Keratinocyte (primary cell): Measurements from ENCODE around the gene NEXN.

Source experiments
- EZH2 ChIP-seq: IDR thresholded peaks from one replicate; pipeline ENCODE4 v1.6.1; 2012; ENCODE audit warnings: inconsistent platforms, mild to moderate bottlenecking, low read length, moderate library complexity
- TF ChIP-seq, protein P1 (sequence below), 3 experiments: IDR thresholded peaks in 1 of 3; conservative IDR thresholded peaks in 1 of 3; optimal IDR thresholded peaks in 1 of 3; 2 replicates in 2 of 3; 3 replicates in 1 of 3; pipeline versions ENCODE3 to v1.5.1; 2011; ENCODE audit warnings: low read length in 3 of 3, mild to moderate bottlenecking in 3 of 3, moderate library complexity in 2 of 3, control low read depth in 1 of 3, inconsistent platforms in 1 of 3; ENCODE audit not compliant: insufficient read depth in 2 of 3; ENCODE audit errors: extremely low read depth in 1 of 3

GRCh38 chr1:77940921-77941570 lies 52.6 kb downstream of the NEXN start:
- TF ChIP-seq, protein P1, sequence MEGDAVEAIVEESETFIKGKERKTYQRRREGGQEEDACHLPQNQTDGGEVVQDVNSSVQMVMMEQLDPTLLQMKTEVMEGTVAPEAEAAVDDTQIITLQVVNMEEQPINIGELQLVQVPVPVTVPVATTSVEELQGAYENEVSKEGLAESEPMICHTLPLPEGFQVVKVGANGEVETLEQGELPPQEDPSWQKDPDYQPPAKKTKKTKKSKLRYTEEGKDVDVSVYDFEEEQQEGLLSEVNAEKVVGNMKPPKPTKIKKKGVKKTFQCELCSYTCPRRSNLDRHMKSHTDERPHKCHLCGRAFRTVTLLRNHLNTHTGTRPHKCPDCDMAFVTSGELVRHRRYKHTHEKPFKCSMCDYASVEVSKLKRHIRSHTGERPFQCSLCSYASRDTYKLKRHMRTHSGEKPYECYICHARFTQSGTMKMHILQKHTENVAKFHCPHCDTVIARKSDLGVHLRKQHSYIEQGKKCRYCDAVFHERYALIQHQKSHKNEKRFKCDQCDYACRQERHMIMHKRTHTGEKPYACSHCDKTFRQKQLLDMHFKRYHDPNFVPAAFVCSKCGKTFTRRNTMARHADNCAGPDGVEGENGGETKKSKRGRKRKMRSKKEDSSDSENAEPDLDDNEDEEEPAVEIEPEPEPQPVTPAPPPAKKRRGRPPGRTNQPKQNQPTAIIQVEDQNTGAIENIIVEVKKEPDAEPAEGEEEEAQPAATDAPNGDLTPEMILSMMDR (optimal IDR thresholded peaks at IDR 0.05 in 1 of 3, IDR thresholded peaks at IDR 0.05 in 1 of 3, conservative IDR thresholded peaks at IDR 0.05 in 1 of 3; ENCODE audit: extremely low read depth in 1 of 3, insufficient read depth in 2 of 3, low read length in 3 of 3) = no peak
- no peak for TF ChIP-seq EZH2
